ENCODE data around the gene KCNQ1. TPM values are rescaled to one million over a fixed set of nuclear protein-coding genes. Genes with fewer than 3 reads are reported as not detected.

Gene KCNQ1
- total and polyA plus RNA-seq, 2 donors (not counting 1 experiment from before 2014, with no cell fraction given), result 21.5 to 28.8 TPM

- WGBS (ENCODE audit: insufficient coverage), result 96% methylated on average over 28 of the region's 28 CpGs
Measured at GRCh38 chr11:2563213-2564007, 118.6 kb downstream of the KCNQ1 start.

GRCh38 chr11:2564008-2564530 lies 119.3 kb downstream of the KCNQ1 start:
- DNase-seq, result no peak
- H2AFZ ChIP-seq (ENCODE audit: insufficient read depth, low read depth, low read length, poor library complexity, severe bottlenecking), result no peak overlapping the region
- 98% methylated on average over 6 of the region's 14 CpGs for WGBS (ENCODE audit: insufficient coverage)
- H3K4me3 ChIP-seq (ENCODE audit: control extremely low read depth in 1 of 5, extremely low read depth in 1 of 5, insufficient read depth in 1 of 5, low read depth in 2 of 5, low read length in 4 of 5), result no peak overlapping the region
- TF ChIP-seq, protein P1, sequence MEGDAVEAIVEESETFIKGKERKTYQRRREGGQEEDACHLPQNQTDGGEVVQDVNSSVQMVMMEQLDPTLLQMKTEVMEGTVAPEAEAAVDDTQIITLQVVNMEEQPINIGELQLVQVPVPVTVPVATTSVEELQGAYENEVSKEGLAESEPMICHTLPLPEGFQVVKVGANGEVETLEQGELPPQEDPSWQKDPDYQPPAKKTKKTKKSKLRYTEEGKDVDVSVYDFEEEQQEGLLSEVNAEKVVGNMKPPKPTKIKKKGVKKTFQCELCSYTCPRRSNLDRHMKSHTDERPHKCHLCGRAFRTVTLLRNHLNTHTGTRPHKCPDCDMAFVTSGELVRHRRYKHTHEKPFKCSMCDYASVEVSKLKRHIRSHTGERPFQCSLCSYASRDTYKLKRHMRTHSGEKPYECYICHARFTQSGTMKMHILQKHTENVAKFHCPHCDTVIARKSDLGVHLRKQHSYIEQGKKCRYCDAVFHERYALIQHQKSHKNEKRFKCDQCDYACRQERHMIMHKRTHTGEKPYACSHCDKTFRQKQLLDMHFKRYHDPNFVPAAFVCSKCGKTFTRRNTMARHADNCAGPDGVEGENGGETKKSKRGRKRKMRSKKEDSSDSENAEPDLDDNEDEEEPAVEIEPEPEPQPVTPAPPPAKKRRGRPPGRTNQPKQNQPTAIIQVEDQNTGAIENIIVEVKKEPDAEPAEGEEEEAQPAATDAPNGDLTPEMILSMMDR (IDR thresholded peaks at IDR 0.05), result no peak
- TF ChIP-seq EZH2 (IDR thresholded peaks at IDR 0.05; ENCODE audit: borderline replicate concordance, insufficient read depth, low read depth, low read length, poor library complexity, severe bottlenecking), result no peak
- ChIA-PET CTCF (no interaction called here), POLR2A (no interaction called here)
- H3K9me3 ChIP-seq (ENCODE audit: control extremely low read depth in 1 of 3, control insufficient read depth in 2 of 3, insufficient read depth in 1 of 3, low read length in 2 of 3), result no peaks in the 10 kb centered on the region
- H4K20me1 ChIP-seq (ENCODE audit: control insufficient read depth, insufficient read depth, low read length, poor library complexity, severe bottlenecking), result peaks cover 20% of the 10 kb centered on the region
- H3K27ac ChIP-seq (ENCODE audit: low read length in 2 of 2), result no peak overlapping the region
- H3K27ac Mint-ChIP-seq, result no peak overlapping the region
- no peak for ATAC-seq (ENCODE audit: low read depth)
- no peak overlapping the region for H3K9ac ChIP-seq (ENCODE audit: low read length)
- intact Hi-C loops (cut with micrococcal nuclease), result no loop called here
- no peaks in the 10 kb centered on the region for H3K27me3 Mint-ChIP-seq
- H3K9me3 Mint-ChIP-seq (ENCODE audit: insufficient read depth), result no peaks in the 10 kb centered on the region
- no peak overlapping the region for H3K4me2 ChIP-seq (replicated peaks; ENCODE audit: low read depth, low read length, poor library complexity, severe bottlenecking)
- peaks cover 7% of the 10 kb centered on the region for H3K4me1 Mint-ChIP-seq
- peaks cover 8 to 9% of the 10 kb centered on the region in 2 donors for H3K4me1 ChIP-seq (ENCODE audit: control insufficient read depth in 2 of 2, insufficient read depth in 2 of 2, low read length in 2 of 2)
- peaks cover 0 to 3% of the 10 kb centered on the region in 2 experiments for H3K36me3 ChIP-seq (replicated peaks in 1 of 2; ENCODE audit: control extremely low read depth in 1 of 2, control insufficient read depth in 1 of 2, extremely low read depth in 1 of 2, insufficient read depth in 2 of 2, low read length in 1 of 2)
- H3K79me2 ChIP-seq (ENCODE audit: control insufficient read depth, insufficient read depth, low read length), result no peaks in the 10 kb centered on the region
- H3K27me3 ChIP-seq (replicated peaks in 1 of 4; ENCODE audit: control extremely low read depth in 1 of 4, control insufficient read depth in 3 of 4, insufficient read depth in 4 of 4, low read length in 3 of 4), result no peaks in the 10 kb centered on the region
- no peak overlapping the region for H3K4me3 Mint-ChIP-seq

More at GRCh38 chr11:2563213-2564007, 118.6 kb downstream of the KCNQ1 start:
- ChIA-PET POLR2A (no interaction called here), CTCF (interaction anchor here (1.2 kb wide), 1 partner anchor 30 kb away, joined by 3 read pairs; no protein-coding TSS in a partner anchor)
- TF ChIP-seq, protein P1 (IDR thresholded peaks at IDR 0.05), result no peak
- no peak for TF ChIP-seq EZH2 (IDR thresholded peaks at IDR 0.05; ENCODE audit: borderline replicate concordance, insufficient read depth, low read depth, low read length, poor library complexity, severe bottlenecking)
- no peaks in the 10 kb centered on the region for H3K27me3 Mint-ChIP-seq
- Histone ChIP-seq H3K4me1 (ENCODE audit: control insufficient read depth in 2 of 2, insufficient read depth in 2 of 2, low read length in 2 of 2) (peaks cover 15% of the 10 kb centered on the region in 2 donors), H2AFZ (ENCODE audit: insufficient read depth, low read depth, low read length, poor library complexity, severe bottlenecking) (no peak overlapping the region), H3K27me3 (replicated peaks in 1 of 4; ENCODE audit: control extremely low read depth in 1 of 4, control insufficient read depth in 3 of 4, insufficient read depth in 4 of 4, low read length in 3 of 4) (no peaks in the 10 kb centered on the region), H3K4me2 (replicated peaks; ENCODE audit: low read depth, low read length, poor library complexity, severe bottlenecking) (no peak overlapping the region), H3K4me3 (ENCODE audit: control extremely low read depth in 1 of 5, extremely low read depth in 1 of 5, insufficient read depth in 1 of 5, low read depth in 2 of 5, low read length in 4 of 5) (no peak overlapping the region), H4K20me1 (ENCODE audit: control insufficient read depth, insufficient read depth, low read length, poor library complexity, severe bottlenecking) (peaks cover 27% of the 10 kb centered on the region), H3K9me3 (ENCODE audit: control extremely low read depth in 1 of 3, control insufficient read depth in 2 of 3, insufficient read depth in 1 of 3, low read length in 2 of 3) (no peaks in the 10 kb centered on the region), H3K27ac (ENCODE audit: low read length in 2 of 2) (no peak overlapping the region), H3K79me2 (ENCODE audit: control insufficient read depth, insufficient read depth, low read length) (peaks cover 5% of the 10 kb centered on the region), H3K36me3 (replicated peaks in 1 of 2; ENCODE audit: control extremely low read depth in 1 of 2, control insufficient read depth in 1 of 2, extremely low read depth in 1 of 2, insufficient read depth in 2 of 2, low read length in 1 of 2) (peaks cover 0 to 3% of the 10 kb centered on the region in 2 experiments), H3K9ac (ENCODE audit: low read length) (no peak overlapping the region)
- peaks cover 13% of the 10 kb centered on the region for H3K4me1 Mint-ChIP-seq
- ATAC-seq (ENCODE audit: low read depth) (no peak), DNase-seq (no peak)
- intact Hi-C loops (cut with micrococcal nuclease), result no loop called here
- H3K9me3 Mint-ChIP-seq (ENCODE audit: insufficient read depth), result no peaks in the 10 kb centered on the region
- H3K27ac Mint-ChIP-seq, result no peak overlapping the region
- H3K4me3 Mint-ChIP-seq, result no peak overlapping the region

Measured in B cell (primary cell).